GM06990 (cell line): ENCODE results near the gene IL23A.
"Not testable (repeated sequence)": the region's sequence is repeated elsewhere in the genome, so short reads cannot be mapped to it uniquely, and the experiment has no call there.

ENCODE experiments used
- DNase-seq: peaks from one replicate; pipeline ENCODE4 v3.0.0-alpha.2; 2011; ENCODE audit not compliant: insufficient read length; ENCODE audit errors: extremely low read depth
- H3K27me3 ChIP-seq: replicated peaks from 2 replicates; pipeline ENCODE4 v1.6.0; 2011; ENCODE audit warnings: low read length; ENCODE audit not compliant: control insufficient read depth, insufficient read depth
- H3K36me3 ChIP-seq: 2 replicates; pipeline ENCODE4 v1.5.1; 2011; ENCODE audit warnings: low read length; ENCODE audit not compliant: control insufficient read depth, insufficient read depth
- H3K4me3 ChIP-seq: replicated peaks from 2 replicates; pipeline ENCODE4 v1.5.1; 2011; ENCODE audit warnings: low read depth, mild to moderate bottlenecking, control low read depth, low read length
- TF ChIP-seq, protein P1 (sequence below): IDR thresholded peaks from 2 replicates; pipeline ENCODE4 v1.5.1; 2011; ENCODE audit warnings: low read length, control low read depth, mild to moderate bottlenecking, inconsistent platforms; ENCODE audit not compliant: insufficient read depth, poor library complexity, severe bottlenecking

IL23A gene

GRCh38 chr12:56317675-56318074 is 21.0 kb upstream of the IL23A start:
- DNase-seq = no peak
- Histone ChIP-seq H3K36me3 (peaks cover 16% of the 10 kb centered on the region), H3K4me3 (no peak overlapping the region), H3K27me3 (no peaks in the 10 kb centered on the region)
- TF ChIP-seq, protein P1, sequence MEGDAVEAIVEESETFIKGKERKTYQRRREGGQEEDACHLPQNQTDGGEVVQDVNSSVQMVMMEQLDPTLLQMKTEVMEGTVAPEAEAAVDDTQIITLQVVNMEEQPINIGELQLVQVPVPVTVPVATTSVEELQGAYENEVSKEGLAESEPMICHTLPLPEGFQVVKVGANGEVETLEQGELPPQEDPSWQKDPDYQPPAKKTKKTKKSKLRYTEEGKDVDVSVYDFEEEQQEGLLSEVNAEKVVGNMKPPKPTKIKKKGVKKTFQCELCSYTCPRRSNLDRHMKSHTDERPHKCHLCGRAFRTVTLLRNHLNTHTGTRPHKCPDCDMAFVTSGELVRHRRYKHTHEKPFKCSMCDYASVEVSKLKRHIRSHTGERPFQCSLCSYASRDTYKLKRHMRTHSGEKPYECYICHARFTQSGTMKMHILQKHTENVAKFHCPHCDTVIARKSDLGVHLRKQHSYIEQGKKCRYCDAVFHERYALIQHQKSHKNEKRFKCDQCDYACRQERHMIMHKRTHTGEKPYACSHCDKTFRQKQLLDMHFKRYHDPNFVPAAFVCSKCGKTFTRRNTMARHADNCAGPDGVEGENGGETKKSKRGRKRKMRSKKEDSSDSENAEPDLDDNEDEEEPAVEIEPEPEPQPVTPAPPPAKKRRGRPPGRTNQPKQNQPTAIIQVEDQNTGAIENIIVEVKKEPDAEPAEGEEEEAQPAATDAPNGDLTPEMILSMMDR = no peak

- Histone ChIP-seq H3K4me3 (no peak overlapping the region), H3K36me3 (peaks cover 17% of the 10 kb centered on the region), H3K27me3 (no peaks in the 10 kb centered on the region)
- TF ChIP-seq, protein P1 = no peak
- no peak for DNase-seq
Observed at GRCh38 chr12:56321027-56321426, 17.7 kb upstream of the IL23A start.

GRCh38 chr12:56321610-56322009 is 17.1 kb upstream of the IL23A start:
- H3K4me3 ChIP-seq, H3K27me3 ChIP-seq, DNase-seq: not testable (repeated sequence)
- peaks cover 19% of the 10 kb centered on the region for H3K36me3 ChIP-seq

DNA sequence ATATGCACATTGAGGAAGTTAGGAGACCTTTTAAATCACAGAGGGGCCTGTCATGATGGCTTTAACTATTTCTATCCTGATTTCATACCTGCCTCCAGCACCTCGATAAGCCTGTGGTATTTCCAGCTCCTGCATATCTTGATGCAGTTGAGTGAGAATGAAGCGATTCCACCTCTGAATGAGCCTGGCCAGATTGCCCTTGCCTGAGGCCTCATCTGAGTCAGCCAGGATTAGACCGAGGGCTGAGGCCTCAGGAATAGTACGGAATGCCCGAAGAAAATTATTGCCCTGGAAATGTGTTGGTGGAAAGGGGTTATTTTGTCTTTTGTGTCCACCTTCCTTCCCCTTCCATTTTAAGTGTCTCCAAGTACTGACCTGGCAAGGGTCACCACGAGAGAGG is 14.5 kb upstream of the IL23A start:
- peaks cover 25% of the 10 kb centered on the region for H3K36me3 ChIP-seq
- H3K27me3 ChIP-seq = no peaks in the 10 kb centered on the region
- no peak overlapping the region for H3K4me3 ChIP-seq
- DNase-seq = no peak
- TF ChIP-seq, protein P1 = no peak

GRCh38 chr12:56326126-56326525 is 12.6 kb upstream of the IL23A start:
- H3K4me3 ChIP-seq = no peak overlapping the region
- DNase-seq = no peak
- H3K27me3 ChIP-seq = no peaks in the 10 kb centered on the region
- H3K36me3 ChIP-seq = peaks cover 19% of the 10 kb centered on the region
- TF ChIP-seq, protein P1 = no peak

- Histone ChIP-seq H3K36me3 (peaks cover 19% of the 10 kb centered on the region), H3K27me3 (no peaks in the 10 kb centered on the region), H3K4me3 (no peak overlapping the region)
- TF ChIP-seq, protein P1 = no peak
- no peak for DNase-seq
Observed at GRCh38 chr12:56326533-56326932, 12.2 kb upstream of the IL23A start.
